GM18951 (cell line): ENCODE results near the gene SSU72.
"Not testable (repeated sequence)": the region's sequence is repeated elsewhere in the genome, so short reads cannot be mapped to it uniquely, and the experiment has no call there.

ENCODE experiments used
- POLR2A ChIP-seq: IDR thresholded peaks from 4 replicates; pipeline ENCODE4 v1.6.1; 2011; ENCODE audit warnings: mild to moderate bottlenecking; ENCODE audit not compliant: insufficient read length, insufficient read depth; ENCODE audit errors: extremely low read depth
- in situ Hi-C: fragments of 300-500 bp; cut with MboI; formaldehyde crosslinking; loops from one replicate; pipeline ENCODE4 v1.12.0; 2022; ENCODE audit warnings: low sequenced_read_pairs, mixed read lengths, inconsistent platforms; ENCODE audit not compliant: unreplicated experiment

SSU72 gene

DNA sequence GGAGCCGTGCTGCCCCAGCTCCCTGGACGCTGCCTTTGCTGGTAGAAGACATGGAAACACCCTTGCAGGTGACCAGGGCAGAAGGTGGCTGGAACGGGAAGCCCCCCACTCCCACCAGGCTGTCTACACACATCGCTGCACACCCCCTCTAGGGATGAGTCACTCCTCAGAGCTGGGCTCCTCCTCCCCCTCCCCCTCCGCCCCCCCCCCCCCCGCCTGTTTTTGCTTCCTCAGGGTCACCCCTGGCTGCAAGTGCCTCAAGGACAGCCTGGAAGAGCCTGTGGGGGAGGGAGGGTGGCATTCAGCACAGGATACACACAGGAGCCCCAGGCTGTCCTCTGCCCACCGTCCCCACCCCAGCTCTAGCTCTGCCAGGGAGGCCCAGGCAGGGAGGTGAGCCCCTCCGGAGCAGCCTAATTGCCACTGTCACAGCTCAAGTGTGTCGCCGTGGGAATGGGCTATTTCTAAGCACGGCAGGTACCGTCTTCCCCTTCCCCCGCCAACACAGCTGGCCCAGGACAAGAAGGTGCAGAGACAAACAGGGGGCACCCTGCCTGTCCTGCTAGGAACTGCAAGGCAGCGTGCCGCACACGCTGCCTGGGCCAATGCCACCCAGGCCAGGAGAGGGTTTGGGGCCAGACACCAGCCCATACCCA, 22.7 kb upstream of the SSU72 start:
- in situ Hi-C loops = no loop called here
- TF ChIP-seq POLR2A = no peak

- TF ChIP-seq POLR2A = no peak
- in situ Hi-C loops = no loop called here
These were observed 22.0 kb upstream of the SSU72 start for GRCh38 chr1:1596493-1597274.

DNA sequence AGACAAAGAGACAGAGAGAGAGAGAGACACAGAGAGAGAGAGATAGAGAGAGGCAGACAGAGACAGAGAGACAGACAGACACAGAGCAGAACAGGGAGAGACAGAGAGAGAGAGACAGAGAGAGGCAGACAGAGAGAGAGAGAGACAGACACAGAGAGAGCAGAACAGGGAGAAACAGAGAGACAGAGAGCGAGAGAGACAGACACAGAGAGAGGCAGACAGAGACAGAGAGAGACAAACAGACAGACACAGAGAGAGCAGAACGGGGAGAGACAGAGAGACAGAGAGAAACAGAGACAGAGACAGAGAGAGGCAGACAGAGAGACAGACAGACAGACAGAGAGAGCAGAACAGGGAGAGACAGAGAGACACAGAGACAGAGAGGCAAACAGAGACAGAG, 20.7 kb upstream of the SSU72 start:
- in situ Hi-C loops = not testable (repeated sequence)

GRCh38 chr1:1594602-1595260, 20.1 kb upstream of the SSU72 start:
- in situ Hi-C loops = no loop called here
- TF ChIP-seq POLR2A = no peak

GRCh38 chr1:1593834-1594601, 19.4 kb upstream of the SSU72 start:
- in situ Hi-C loops = no loop called here
- no peak for TF ChIP-seq POLR2A

- TF ChIP-seq POLR2A = no peak
- in situ Hi-C loops = no loop called here
These were observed 16.8 kb upstream of the SSU72 start for GRCh38 chr1:1591452-1591851.

DNA sequence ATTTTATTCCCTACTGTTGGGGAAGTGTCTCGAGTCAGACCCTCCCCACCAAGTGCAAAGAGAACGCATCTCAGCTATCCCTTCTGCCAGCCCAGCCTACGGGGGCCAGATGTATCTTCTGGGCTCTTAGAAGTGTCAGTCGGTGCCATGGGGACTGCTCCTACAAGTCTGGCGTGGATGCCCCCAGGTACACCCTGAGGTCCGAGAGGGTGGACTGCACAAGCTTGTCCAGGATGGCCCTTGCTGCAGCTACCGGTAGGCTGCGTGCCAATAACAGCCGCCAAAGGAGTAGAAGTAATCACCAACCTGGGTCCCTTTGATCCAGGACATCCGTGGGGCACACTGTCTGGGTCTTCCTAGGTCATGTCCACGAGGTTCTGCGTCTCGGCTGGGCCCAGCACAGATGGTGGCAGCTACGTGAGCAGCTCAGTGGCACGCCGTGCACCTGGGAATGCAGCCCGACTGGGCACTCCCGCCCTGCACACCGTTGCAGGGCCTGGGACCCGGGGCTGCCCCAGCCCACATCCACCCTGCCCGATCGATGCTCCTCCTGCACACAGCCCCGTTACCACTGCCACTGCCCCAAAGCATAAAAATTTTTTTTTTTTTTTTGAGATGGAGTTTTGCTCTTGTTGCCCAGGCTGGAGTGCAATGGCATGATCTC, 8.8 kb upstream of the SSU72 start:
- in situ Hi-C loops = no loop called here

DNA sequence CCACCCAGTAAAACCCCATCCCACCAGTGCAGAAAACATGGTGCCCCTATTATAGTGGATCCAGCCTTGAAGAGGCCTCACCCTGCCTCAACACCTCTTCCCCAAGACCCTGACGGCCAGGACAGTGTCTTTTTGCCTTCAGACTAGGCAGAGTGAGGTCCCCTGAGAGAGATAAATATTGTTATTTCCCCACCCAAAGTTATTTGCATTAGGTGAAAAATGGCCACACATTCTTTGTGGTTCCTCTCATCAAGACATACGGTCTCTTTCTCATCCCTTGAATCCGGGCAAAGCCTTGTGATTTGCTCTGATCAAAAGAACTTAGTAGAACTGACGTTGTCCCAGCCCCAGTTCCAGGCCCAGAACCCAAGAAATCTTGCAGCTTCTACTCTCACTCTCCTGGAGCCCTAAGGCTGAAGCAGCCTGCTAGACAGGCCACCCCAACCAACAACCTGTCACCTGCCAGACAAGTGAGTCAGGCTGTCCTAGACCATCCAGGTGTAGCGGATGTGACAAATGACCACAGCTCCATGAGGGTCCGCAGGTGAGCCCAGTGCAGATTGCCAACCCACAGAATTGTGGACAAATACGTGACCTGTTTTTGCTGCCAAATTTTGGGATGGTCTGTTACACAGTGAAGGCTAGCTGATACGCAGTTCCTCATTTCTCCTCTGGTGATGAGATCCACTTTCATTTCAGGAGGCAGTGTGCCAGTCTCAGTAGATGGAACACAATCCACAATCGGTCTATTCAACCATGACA, 8.1 kb upstream of the SSU72 start:
- TF ChIP-seq POLR2A = no peak
- in situ Hi-C loops = no loop called here

More for the DNA sequence above, 8.8 kb upstream of the SSU72 start:
- no peak for TF ChIP-seq POLR2A

- in situ Hi-C loops = no loop called here
- no peak for TF ChIP-seq POLR2A
These were observed 3.8 kb upstream of the SSU72 start for GRCh38 chr1:1578371-1578940.

- in situ Hi-C loops = no loop called here
- no peak for TF ChIP-seq POLR2A
These were observed 2.8 kb upstream of the SSU72 start for GRCh38 chr1:1577367-1578011.
